Measurements from ENCODE around the gene KCP.

The KCP gene

GRCh38 chr7:128931965-128932861, 21.7 kb upstream of the KCP start:
- no peak overlapping the region for H3K4me3 Mint-ChIP-seq
- H3K36me3 Mint-ChIP-seq = peaks cover 5% of the 10 kb centered on the region
- peak overlapping the region; percentile 92 for H3K27ac Mint-ChIP-seq
- H3K4me1 Mint-ChIP-seq = peaks cover 21% of the 10 kb centered on the region
- H3K9me3 Mint-ChIP-seq = no peaks in the 10 kb centered on the region
- ATAC-seq (no peak), DNase-seq (ENCODE audit: low spot score in 2 of 2) (no peak)

GRCh38 chr7:128931190-128931798, 20.8 kb upstream of the KCP start:
- peaks cover 16% of the 10 kb centered on the region for H3K4me1 Mint-ChIP-seq
- H3K4me3 Mint-ChIP-seq = no peak overlapping the region
- H3K9me3 Mint-ChIP-seq = no peaks in the 10 kb centered on the region
- ATAC-seq (no peak), DNase-seq (ENCODE audit: low spot score in 2 of 2) (no peak)
- no peak overlapping the region for H3K27ac Mint-ChIP-seq
- H3K36me3 Mint-ChIP-seq = no peaks in the 10 kb centered on the region

- no peak overlapping the region for H3K4me3 Mint-ChIP-seq
- H3K4me1 Mint-ChIP-seq = peaks cover 16% of the 10 kb centered on the region
- ATAC-seq = no peak
- no peaks in the 10 kb centered on the region for H3K36me3 Mint-ChIP-seq
- DNase-seq (ENCODE audit: low spot score in 2 of 2) = no peak
- no peaks in the 10 kb centered on the region for H3K9me3 Mint-ChIP-seq
- H3K27ac Mint-ChIP-seq = no peak overlapping the region
These were observed 18.6 kb upstream of the KCP start for GRCh38 chr7:128928882-128929788.

GRCh38 chr7:128928159-128928813, 17.8 kb upstream of the KCP start:
- DNase-seq (ENCODE audit: low spot score in 2 of 2) (no peak), ATAC-seq (no peak)
- Mint-ChIP-seq H3K9me3 (no peaks in the 10 kb centered on the region), H3K4me3 (no peak overlapping the region), H3K36me3 (no peaks in the 10 kb centered on the region), H3K27ac (no peak overlapping the region), H3K4me1 (peaks cover 11% of the 10 kb centered on the region)

- H3K9me3 Mint-ChIP-seq = no peaks in the 10 kb centered on the region
- ATAC-seq (no peak), DNase-seq (ENCODE audit: low spot score in 2 of 2) (no peak)
- H3K36me3 Mint-ChIP-seq = no peaks in the 10 kb centered on the region
- H3K4me1 Mint-ChIP-seq = no peaks in the 10 kb centered on the region
- no peak overlapping the region for H3K27ac Mint-ChIP-seq
- H3K4me3 Mint-ChIP-seq = no peak overlapping the region
These were observed 14.4 kb upstream of the KCP start for GRCh38 chr7:128924707-128925588.

- DNase-seq (ENCODE audit: low spot score in 2 of 2) = no peak
- Mint-ChIP-seq H3K36me3 (no peaks in the 10 kb centered on the region), H3K9me3 (no peaks in the 10 kb centered on the region), H3K27ac (no peak overlapping the region), H3K4me1 (no peaks in the 10 kb centered on the region), H3K4me3 (no peak overlapping the region)
- ATAC-seq = no peak
These were observed 12.9 kb upstream of the KCP start for GRCh38 chr7:128923411-128923800.

GRCh38 chr7:128922496-128923410, 12.2 kb upstream of the KCP start:
- DNase-seq (ENCODE audit: low spot score in 2 of 2) = no peak
- Mint-ChIP-seq H3K9me3 (no peaks in the 10 kb centered on the region), H3K36me3 (no peaks in the 10 kb centered on the region), H3K27ac (peak overlapping the region; percentile 27), H3K4me3 (no peak overlapping the region), H3K4me1 (no peaks in the 10 kb centered on the region)
- peak; percentile 21 for ATAC-seq

GRCh38 chr7:128921866-128922440, 11.4 kb upstream of the KCP start:
- H3K27ac Mint-ChIP-seq = peak overlapping the region; percentile 27
- no peak overlapping the region for H3K4me3 Mint-ChIP-seq
- no peak for ATAC-seq
- DNase-seq (ENCODE audit: low spot score in 2 of 2) = no peak
- no peaks in the 10 kb centered on the region for H3K9me3 Mint-ChIP-seq
- H3K4me1 Mint-ChIP-seq = no peaks in the 10 kb centered on the region
- no peaks in the 10 kb centered on the region for H3K36me3 Mint-ChIP-seq

- Mint-ChIP-seq H3K9me3 (no peaks in the 10 kb centered on the region), H3K36me3 (no peaks in the 10 kb centered on the region), H3K27ac (no peak overlapping the region), H3K4me1 (no peaks in the 10 kb centered on the region), H3K4me3 (no peak overlapping the region)
- DNase-seq (ENCODE audit: low spot score in 2 of 2) (no peak), ATAC-seq (no peak)
These were observed 10.5 kb upstream of the KCP start for GRCh38 chr7:128920913-128921582.

GRCh38 chr7:128919881-128920799, 9.6 kb upstream of the KCP start:
- H3K9me3 Mint-ChIP-seq = no peaks in the 10 kb centered on the region
- no peaks in the 10 kb centered on the region for H3K36me3 Mint-ChIP-seq
- ATAC-seq = no peak
- no peak overlapping the region for H3K4me3 Mint-ChIP-seq
- H3K4me1 Mint-ChIP-seq = peaks cover 6% of the 10 kb centered on the region
- H3K27ac Mint-ChIP-seq = no peak overlapping the region
- DNase-seq (ENCODE audit: low spot score in 2 of 2) = no peak

GRCh38 chr7:128919241-128919640, 8.7 kb upstream of the KCP start:
- Mint-ChIP-seq H3K9me3 (no peaks in the 10 kb centered on the region), H3K4me1 (peaks cover 10% of the 10 kb centered on the region), H3K36me3 (no peaks in the 10 kb centered on the region), H3K27ac (no peak overlapping the region), H3K4me3 (no peak overlapping the region)
- DNase-seq (ENCODE audit: low spot score in 2 of 2) (no peak), ATAC-seq (no peak)

Data from stimulated activated effector memory CD8-positive, alpha-beta T cell treated with anti-CD3 and anti-CD28 coated beads, Interleukin-12 subunit alpha, Interleukin-12 subunit beta, amount 100 ng/mL, for 72 hours (primary cell).